MM.1S (cell line): ENCODE results near the gene ABCD1.

Source experiments
- EZH2 ChIP-seq: fragments of 300-600 bp; sonication (generic); optimal IDR thresholded peaks from 2 replicates; pipeline ENCODE3; 2017; ENCODE audit warnings: low read depth, mild to moderate bottlenecking, antibody characterized with exemption, low read length, mixed read lengths
- EZH2phosphoT487 ChIP-seq: fragments of 300-600 bp; sonication (generic); IDR thresholded peaks from 2 replicates; pipeline ENCODE4 v1.6.1; 2018; ENCODE audit warnings: antibody characterized with exemption, low read length
- TF ChIP-seq, protein P1 (sequence below): fragments of 300-600 bp; sonication (generic); IDR thresholded peaks from 2 replicates; pipeline ENCODE4 v1.5.1; 2016; ENCODE audit warnings: antibody characterized with exemption, low read length, mixed read lengths

DNA sequence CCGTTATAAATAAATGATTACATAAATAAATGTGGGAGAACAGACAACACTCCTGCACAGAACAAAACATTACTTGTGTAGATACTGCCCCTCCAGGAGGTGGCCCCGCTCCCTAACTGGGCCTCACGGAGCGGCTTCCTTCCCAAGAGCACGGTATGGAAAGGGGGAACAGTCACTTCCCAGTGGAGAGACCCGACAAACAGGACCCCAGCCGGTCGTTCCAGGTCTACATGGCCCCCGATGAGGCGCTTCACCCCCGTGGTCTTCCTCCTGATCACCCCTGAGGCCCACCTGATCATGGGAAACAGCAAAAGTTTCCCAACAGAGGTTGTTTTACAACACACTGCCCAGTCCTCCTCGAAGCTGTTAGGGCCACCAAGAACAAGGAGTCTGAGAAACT, 43.5 kb upstream of the ABCD1 start:
- TF ChIP-seq EZH2 (no peak), EZH2phosphoT487 (no peak)
- TF ChIP-seq, protein P1, sequence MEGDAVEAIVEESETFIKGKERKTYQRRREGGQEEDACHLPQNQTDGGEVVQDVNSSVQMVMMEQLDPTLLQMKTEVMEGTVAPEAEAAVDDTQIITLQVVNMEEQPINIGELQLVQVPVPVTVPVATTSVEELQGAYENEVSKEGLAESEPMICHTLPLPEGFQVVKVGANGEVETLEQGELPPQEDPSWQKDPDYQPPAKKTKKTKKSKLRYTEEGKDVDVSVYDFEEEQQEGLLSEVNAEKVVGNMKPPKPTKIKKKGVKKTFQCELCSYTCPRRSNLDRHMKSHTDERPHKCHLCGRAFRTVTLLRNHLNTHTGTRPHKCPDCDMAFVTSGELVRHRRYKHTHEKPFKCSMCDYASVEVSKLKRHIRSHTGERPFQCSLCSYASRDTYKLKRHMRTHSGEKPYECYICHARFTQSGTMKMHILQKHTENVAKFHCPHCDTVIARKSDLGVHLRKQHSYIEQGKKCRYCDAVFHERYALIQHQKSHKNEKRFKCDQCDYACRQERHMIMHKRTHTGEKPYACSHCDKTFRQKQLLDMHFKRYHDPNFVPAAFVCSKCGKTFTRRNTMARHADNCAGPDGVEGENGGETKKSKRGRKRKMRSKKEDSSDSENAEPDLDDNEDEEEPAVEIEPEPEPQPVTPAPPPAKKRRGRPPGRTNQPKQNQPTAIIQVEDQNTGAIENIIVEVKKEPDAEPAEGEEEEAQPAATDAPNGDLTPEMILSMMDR: no peak
